ENCODE data around the gene TMEM53.

GRCh38 chr1:44674113-44675000, at the start of gene TMEM53, which contains the start of gene ARMH1:
- TF ChIP-seq, protein P1, sequence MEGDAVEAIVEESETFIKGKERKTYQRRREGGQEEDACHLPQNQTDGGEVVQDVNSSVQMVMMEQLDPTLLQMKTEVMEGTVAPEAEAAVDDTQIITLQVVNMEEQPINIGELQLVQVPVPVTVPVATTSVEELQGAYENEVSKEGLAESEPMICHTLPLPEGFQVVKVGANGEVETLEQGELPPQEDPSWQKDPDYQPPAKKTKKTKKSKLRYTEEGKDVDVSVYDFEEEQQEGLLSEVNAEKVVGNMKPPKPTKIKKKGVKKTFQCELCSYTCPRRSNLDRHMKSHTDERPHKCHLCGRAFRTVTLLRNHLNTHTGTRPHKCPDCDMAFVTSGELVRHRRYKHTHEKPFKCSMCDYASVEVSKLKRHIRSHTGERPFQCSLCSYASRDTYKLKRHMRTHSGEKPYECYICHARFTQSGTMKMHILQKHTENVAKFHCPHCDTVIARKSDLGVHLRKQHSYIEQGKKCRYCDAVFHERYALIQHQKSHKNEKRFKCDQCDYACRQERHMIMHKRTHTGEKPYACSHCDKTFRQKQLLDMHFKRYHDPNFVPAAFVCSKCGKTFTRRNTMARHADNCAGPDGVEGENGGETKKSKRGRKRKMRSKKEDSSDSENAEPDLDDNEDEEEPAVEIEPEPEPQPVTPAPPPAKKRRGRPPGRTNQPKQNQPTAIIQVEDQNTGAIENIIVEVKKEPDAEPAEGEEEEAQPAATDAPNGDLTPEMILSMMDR (IDR thresholded peaks at IDR 0.05; ENCODE audit: insufficient read depth, low read length, poor library complexity, severe bottlenecking): no peak
- no peak for TF ChIP-seq EZH2phosphoT487 (conservative IDR thresholded peaks at IDR 0.05; ENCODE audit: low read length)

All from SU-DHL-6 (cell line).